HG02759 (cell line): ENCODE measurements around the gene KCNC4.

Source experiments
- ATAC-seq: cut with Tn5 transposase; IDR thresholded peaks from one replicate; pipeline ENCODE4 v1.9.1; 2021; ENCODE audit warnings: mild to moderate bottlenecking, moderate library complexity; ENCODE audit not compliant: unreplicated experiment

KCNC4 gene

GRCh38 chr1:110211496-110212168 lies 1.5 kb downstream of the KCNC4 start:
- no peak for ATAC-seq

- no peak for ATAC-seq
Measured at GRCh38 chr1:110212169-110213142, 2.3 kb downstream of the KCNC4 start.

- no peak for ATAC-seq
Measured at GRCh38 chr1:110213143-110213540, 3.0 kb downstream of the KCNC4 start.

GRCh38 chr1:110214454-110215404 lies 4.6 kb downstream of the KCNC4 start:
- no peak for ATAC-seq

GRCh38 chr1:110215621-110216515 lies 5.8 kb downstream of the KCNC4 start:
- no peak for ATAC-seq

GRCh38 chr1:110216844-110217444 lies 6.8 kb downstream of the KCNC4 start:
- ATAC-seq = peak; percentile 63

- ATAC-seq = no peak
Measured at GRCh38 chr1:110218137-110218536, 8.0 kb downstream of the KCNC4 start.

GRCh38 chr1:110218739-110219138 lies 8.6 kb downstream of the KCNC4 start:
- no peak for ATAC-seq

- ATAC-seq = no peak
Measured at GRCh38 chr1:110220324-110220723, 10.2 kb downstream of the KCNC4 start.

GRCh38 chr1:110221119-110221518 lies 11.0 kb downstream of the KCNC4 start:
- ATAC-seq = no peak

GRCh38 chr1:110223127-110223526 lies 13.0 kb downstream of the KCNC4 start:
- no peak for ATAC-seq

- ATAC-seq = no peak
Measured at GRCh38 chr1:110223581-110223980, 13.5 kb downstream of the KCNC4 start.

GRCh38 chr1:110224240-110224995 lies 14.3 kb downstream of the KCNC4 start:
- ATAC-seq = no peak

- ATAC-seq = no peak
Measured at GRCh38 chr1:110225212-110225611, 15.1 kb downstream of the KCNC4 start.

GRCh38 chr1:110225756-110226404 lies 15.8 kb downstream of the KCNC4 start:
- ATAC-seq = no peak

- ATAC-seq = no peak
Measured at GRCh38 chr1:110227774-110228173, 17.7 kb downstream of the KCNC4 start.

- no peak for ATAC-seq
Measured at GRCh38 chr1:110228381-110228780, 18.3 kb downstream of the KCNC4 start.

- ATAC-seq = no peak
Measured at GRCh38 chr1:110228869-110229268, 18.8 kb downstream of the KCNC4 start.
